ENCODE data around the gene CASZ1. TPM values are rescaled to one million over a fixed set of nuclear protein-coding genes. Genes with fewer than 3 reads are reported as not detected.

The CASZ1 gene
- polyA plus RNA-seq, 1 experiment, result 0.64 TPM

- CTCF ChIA-PET, result no interaction called here
- no peak for DNase-seq (ENCODE audit: low read depth)
- no peaks in the 10 kb centered on the region for H3K27me3 ChIP-seq (ENCODE audit: control insufficient read depth, insufficient read depth, low read length)
- H3K4me3 ChIP-seq (ENCODE audit: low read depth, low read length), result no peak overlapping the region
- no peak for TF ChIP-seq CTCF (IDR thresholded peaks at IDR 0.05; ENCODE audit: insufficient read depth, low read depth, low read length)
- POLR2A ChIA-PET, result no interaction called here
- no peaks in the 10 kb centered on the region for H3K36me3 ChIP-seq (ENCODE audit: control insufficient read depth, insufficient read depth, low read length)
Measured at GRCh38 chr1:10652626-10653025, 143.8 kb downstream of the CASZ1 start.

GRCh38 chr1:10651793-10652192 lies 144.7 kb downstream of the CASZ1 start:
- ChIA-PET POLR2A (no interaction called here), CTCF (no interaction called here)
- Histone ChIP-seq H3K27me3 (ENCODE audit: control insufficient read depth, insufficient read depth, low read length) (no peaks in the 10 kb centered on the region), H3K4me3 (ENCODE audit: low read depth, low read length) (no peak overlapping the region), H3K36me3 (ENCODE audit: control insufficient read depth, insufficient read depth, low read length) (no peaks in the 10 kb centered on the region)
- no peak for DNase-seq (ENCODE audit: low read depth)
- no peak for TF ChIP-seq CTCF (IDR thresholded peaks at IDR 0.05; ENCODE audit: insufficient read depth, low read depth, low read length)

- Histone ChIP-seq H3K36me3 (ENCODE audit: control insufficient read depth, insufficient read depth, low read length) (no peaks in the 10 kb centered on the region), H3K27me3 (ENCODE audit: control insufficient read depth, insufficient read depth, low read length) (no peaks in the 10 kb centered on the region), H3K4me3 (ENCODE audit: low read depth, low read length) (no peak overlapping the region)
- no peak for DNase-seq (ENCODE audit: low read depth)
- no peak for TF ChIP-seq CTCF (IDR thresholded peaks at IDR 0.05; ENCODE audit: insufficient read depth, low read depth, low read length)
- ChIA-PET CTCF (no interaction called here), POLR2A (no interaction called here)
Measured at GRCh38 chr1:10651389-10651766, 145.1 kb downstream of the CASZ1 start.

GRCh38 chr1:10650556-10651388 lies 145.7 kb downstream of the CASZ1 start:
- TF ChIP-seq CTCF (IDR thresholded peaks at IDR 0.05; ENCODE audit: insufficient read depth, low read depth, low read length), result no peak
- Histone ChIP-seq H3K36me3 (ENCODE audit: control insufficient read depth, insufficient read depth, low read length) (no peaks in the 10 kb centered on the region), H3K4me3 (ENCODE audit: low read depth, low read length) (no peak overlapping the region), H3K27me3 (ENCODE audit: control insufficient read depth, insufficient read depth, low read length) (no peaks in the 10 kb centered on the region)
- POLR2A ChIA-PET, result no interaction called here
- CTCF ChIA-PET, result no interaction called here
- DNase-seq (ENCODE audit: low read depth), result no peak

- ChIA-PET POLR2A (no interaction called here), CTCF (no interaction called here)
- no peaks in the 10 kb centered on the region for H3K27me3 ChIP-seq (ENCODE audit: control insufficient read depth, insufficient read depth, low read length)
- no peak overlapping the region for H3K4me3 ChIP-seq (ENCODE audit: low read depth, low read length)
- H3K36me3 ChIP-seq (ENCODE audit: control insufficient read depth, insufficient read depth, low read length), result no peaks in the 10 kb centered on the region
- DNase-seq (ENCODE audit: low read depth), result no peak
- TF ChIP-seq CTCF (IDR thresholded peaks at IDR 0.05; ENCODE audit: insufficient read depth, low read depth, low read length), result no peak
Measured at GRCh38 chr1:10649517-10650201, 146.8 kb downstream of the CASZ1 start.
